IPS-18c (cell line): ENCODE results near the gene LRRC10B.

Source experiments
- H3K4me3 ChIP-seq: 2 replicates; pipeline ENCODE4 v1.7.0; 2013; ENCODE audit warnings: low read depth, mild to moderate bottlenecking, low read length, moderate library complexity; ENCODE audit not compliant: insufficient read depth
- H3K9me3 ChIP-seq: one replicate; pipeline ENCODE4 v1.6.1; 2013; ENCODE audit warnings: mild to moderate bottlenecking, low read length, moderate library complexity; ENCODE audit not compliant: control insufficient read depth, insufficient read depth

Gene LRRC10B

DNA sequence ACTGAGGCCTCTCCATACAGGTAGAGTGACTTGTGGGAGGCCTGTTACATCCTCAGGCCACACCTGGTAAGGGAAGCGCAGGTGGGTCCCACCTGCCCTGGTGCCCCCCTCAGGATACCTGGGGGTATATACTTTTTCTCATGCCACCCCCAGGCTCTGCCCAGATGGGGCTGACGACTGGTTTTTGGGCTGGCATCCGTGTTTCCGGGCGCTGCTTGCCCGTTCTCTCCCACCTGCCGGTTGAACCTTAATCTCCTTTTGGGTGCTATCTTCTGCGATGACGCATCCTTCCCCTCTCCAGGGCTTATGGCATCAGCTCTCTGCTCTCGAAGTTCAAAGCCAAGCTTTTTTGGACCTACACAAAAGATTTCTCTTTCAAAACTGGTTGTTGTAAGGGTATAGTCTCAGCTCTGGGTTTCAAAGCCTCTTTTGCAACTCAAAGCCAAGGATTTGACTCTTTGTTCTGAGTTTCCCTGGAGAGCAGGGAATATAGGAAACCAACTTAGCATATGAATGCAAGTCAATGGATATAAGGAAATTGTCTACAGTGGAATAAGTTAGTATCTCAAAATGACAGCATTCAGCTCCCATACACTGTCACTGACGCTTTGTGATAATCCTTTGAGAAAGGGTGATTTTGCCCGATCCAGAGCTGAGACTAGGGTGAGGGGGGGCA, 8.6 kb upstream of the LRRC10B start:
- Histone ChIP-seq H3K4me3 (no peak overlapping the region), H3K9me3 (no peaks in the 10 kb centered on the region)

DNA sequence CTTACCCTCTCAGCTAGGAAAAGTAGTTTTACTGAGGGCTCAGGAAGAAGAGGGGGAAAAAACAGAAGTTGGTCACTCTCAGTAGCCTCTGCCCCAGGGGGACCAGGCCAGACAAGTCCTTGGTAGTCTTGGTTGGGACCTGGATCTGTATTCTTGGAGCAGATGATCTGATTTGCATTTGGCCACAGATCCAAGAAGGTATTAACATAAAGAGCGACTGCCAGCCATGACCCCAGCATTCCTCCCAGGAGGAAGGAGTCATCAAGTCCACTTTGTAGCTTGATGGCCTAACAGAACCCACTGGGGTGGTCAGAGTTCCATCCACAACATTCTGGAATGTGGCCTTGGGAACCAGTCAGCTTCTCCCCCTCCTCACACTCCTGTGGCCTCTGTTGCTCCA, 6.0 kb upstream of the LRRC10B start:
- Histone ChIP-seq H3K9me3 (no peaks in the 10 kb centered on the region), H3K4me3 (no peak overlapping the region)

DNA sequence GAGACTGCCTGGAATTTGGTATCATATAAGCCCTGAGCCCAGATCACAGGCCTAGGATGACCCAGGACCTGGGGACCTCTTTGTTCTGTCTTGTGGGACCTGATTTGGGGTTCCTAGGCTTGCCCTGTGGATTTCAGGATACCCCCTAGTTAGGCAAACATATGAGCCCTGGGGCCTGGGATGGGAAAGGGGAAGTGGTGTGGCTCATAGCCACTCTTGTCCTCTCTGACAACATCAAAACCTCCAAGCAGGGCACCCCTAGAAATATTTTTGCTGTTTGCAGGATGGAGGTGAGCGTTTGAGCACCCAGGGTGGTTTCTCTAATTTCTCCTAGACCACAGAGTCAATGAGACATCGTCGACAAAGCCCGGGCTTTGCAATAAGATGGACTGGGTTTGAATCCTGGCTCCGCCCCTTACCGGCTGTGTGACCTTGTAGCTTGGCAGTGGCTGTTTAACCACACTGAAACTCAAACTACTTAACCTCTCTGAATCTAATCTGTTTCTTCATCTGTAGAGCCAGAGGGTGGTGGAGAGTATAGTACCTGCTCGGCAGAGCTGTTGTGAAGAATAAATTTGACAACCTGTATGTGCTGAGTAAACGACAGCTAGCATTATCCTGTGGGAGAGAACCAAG, 5.3 kb upstream of the LRRC10B start:
- H3K4me3 ChIP-seq: no peak overlapping the region

DNA sequence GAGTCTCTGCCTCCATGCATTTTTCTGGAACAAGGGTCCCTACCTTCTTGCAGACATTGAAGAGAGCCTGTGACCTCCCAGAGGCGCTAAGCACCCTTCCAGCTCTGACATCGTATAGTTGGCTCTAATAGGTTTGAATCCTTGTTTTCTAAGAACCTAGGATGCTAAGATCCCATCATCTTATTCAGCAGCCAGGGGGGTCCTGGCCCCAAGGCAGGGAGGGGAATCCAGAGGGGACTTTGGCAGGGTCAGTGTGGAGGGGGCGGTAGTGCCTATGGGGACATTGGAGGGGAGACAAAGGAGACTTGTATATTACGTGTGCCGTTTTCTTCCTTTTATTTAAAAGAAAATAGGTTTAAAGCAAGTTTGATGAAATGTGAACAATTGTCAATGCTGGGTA, 3.4 kb upstream of the LRRC10B start:
- Histone ChIP-seq H3K4me3 (no peak overlapping the region), H3K9me3 (no peaks in the 10 kb centered on the region)

More for the DNA sequence above, 5.3 kb upstream of the LRRC10B start:
- H3K9me3 ChIP-seq: no peaks in the 10 kb centered on the region

DNA sequence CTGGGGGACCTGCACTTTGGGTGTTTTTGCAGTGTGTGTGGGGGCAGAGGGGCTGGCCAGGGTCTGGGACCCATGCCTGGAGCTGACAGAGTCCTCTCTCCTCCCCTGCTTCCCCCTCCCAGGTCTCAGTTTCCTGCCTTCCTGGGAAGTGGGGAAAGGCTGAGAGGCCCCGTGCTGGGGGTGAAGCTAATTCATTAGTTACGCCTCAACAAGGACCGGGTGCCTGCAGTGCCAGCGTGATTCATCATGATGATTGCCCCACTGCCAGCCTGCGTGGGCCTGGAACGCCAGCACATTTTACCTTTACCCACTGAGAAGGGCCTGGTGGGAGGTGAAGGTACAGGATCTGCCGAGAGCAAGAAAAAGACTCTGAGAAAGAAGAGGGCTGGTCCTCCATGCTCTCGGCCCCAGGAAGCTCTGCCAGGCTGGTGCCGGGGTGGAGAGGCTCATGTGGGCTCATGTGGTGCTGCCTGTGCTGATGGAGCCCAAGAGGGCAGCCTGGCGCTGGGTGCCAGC, 2.9 kb upstream of the LRRC10B start:
- Histone ChIP-seq H3K4me3 (no peak overlapping the region), H3K9me3 (no peaks in the 10 kb centered on the region)

DNA sequence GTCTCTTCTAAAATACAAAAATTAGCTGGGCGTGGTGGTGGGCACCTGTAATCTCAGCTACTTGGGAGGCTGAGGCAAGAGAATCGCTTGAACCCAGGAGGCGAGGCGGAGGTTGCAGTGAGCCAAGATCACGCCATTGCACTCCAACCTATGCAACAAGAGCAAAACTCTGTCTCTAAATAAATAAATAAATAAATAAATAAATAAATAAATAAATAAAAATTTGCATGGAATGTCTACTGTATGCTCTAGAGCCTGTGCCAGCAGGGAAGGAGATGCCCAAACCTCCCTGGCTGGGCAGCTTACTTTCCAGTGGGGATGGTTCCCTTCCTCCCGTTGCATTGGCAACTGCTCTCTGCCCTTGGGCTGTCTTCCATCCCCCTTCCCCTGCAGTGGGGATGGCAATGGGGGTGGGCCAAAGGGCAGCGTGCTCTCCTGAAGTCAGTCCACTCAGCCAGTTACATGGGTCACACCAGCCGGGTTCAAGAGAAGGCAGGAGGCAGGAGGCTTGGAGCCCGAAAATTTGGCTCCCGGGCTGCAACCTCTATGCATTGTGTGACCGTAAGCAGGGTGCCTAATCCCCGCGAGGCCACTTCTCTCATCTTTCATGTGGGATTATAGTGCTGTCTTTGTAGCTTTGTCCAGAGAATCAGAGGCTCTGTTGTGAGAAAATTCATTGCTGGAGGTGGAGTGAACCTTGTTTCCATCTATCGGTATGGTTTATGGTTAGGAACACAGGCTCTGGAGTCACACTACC, 1.4 kb upstream of the LRRC10B start:
- Histone ChIP-seq H3K9me3 (no peaks in the 10 kb centered on the region), H3K4me3 (peak overlapping the region; percentile 35; the same call in 1 of the 2 replicates)

DNA sequence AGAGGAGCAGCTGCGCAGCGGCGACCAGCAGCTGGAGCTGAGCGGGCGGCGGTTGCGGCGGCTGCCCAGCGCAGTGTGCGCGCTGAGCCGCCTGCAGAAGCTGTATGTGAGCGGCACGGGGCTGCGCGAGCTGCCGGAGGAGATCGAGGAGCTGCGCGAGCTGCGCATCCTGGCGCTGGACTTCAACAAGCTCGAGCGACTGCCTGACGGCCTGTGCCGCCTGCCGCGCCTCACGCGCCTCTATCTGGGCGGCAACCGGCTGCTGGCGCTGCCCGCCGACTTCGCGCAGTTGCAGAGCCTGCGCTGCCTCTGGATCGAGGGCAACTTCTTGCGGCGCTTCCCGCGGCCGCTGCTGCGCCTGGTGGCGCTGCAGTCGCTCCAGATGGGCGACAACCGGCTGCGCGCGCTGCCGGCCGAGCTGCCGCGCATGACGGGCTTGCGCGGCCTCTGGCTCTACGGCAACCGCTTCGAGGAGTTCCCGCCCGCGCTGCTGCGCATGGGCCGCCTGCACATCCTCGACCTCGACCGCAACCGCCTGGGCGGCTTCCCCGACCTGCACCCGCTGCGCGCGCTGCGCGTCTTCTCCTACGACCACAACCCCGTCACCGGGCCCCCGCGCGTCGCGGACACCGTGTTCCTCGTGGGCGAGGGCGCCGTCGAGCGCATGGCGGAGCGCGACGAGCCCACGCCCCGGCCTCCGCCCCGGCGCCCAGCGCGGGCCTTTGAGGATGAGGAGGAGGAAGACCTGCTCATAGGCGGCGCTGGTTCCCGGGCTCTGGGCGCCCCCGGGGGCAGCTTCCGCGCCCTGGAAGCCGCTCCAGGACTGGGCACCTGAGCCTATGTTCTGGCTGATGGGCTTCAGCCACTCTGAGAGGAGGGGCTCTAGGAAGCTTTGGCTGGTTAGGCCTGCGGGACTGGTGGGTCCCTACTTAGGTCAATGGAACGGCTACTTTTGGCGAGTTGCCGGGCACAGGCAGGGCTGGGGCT, 787 bp downstream of the LRRC10B start:
- Histone ChIP-seq H3K9me3 (no peaks in the 10 kb centered on the region), H3K4me3 (peak overlapping the region; percentile 31)

DNA sequence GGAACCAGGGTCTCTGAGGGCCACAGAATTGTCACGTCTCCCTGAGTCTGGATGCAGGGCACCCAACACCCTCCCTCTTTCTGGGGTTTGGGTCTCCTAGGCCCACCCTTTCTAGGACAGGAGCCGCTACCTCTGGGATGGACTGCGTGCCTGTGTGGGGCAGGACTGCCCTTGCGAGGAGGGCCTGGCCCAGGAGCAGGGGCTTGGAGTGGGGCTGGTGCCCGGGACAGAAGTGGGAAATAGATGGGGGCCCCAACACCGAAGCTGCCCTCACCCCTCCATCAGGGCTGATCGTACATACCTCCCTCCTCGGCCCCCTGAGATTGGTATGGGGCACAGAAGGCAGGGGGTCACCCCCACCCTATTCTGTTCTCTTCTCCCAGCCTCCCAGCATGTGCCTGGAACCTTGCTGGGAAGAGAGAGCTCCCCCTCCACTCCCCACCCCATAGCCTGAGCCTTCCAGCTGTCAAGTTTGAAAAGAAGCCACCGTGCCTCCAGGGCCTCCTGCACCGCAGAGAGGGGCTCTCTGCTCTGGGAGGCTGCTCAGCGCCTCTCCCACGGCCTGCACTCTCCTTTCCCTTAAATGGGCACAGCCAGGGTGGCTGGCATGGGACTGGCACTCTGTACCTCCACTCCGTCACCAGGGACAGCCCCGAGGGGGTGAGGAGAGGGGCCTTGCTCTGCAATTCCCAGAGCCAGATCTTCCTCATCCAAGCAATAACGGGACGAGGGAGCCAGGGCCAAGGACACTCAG, 1.8 kb downstream of the LRRC10B start:
- no peak overlapping the region for H3K4me3 ChIP-seq

DNA sequence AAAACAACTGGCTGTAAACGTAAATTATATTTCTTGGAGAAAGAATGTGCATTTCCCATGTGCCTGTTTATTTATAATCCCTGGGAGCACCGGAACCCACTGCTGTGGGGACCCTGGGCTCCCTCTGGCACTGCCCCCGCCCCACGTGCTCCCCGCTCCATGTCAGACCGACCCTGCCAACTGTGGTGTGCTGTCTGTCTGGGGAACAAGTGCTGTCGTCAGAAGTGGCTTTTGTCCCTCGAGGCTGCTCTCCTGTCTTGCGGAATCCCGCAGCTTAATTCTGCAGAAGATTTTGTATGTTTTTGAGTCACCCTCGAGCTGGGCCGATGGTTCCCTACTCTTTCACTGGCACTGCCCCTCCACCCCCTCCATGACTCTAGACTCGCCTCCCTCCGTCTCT, 2.4 kb downstream of the LRRC10B start:
- Histone ChIP-seq H3K9me3 (no peaks in the 10 kb centered on the region), H3K4me3 (no peak overlapping the region)

More for the DNA sequence above, 1.8 kb downstream of the LRRC10B start:
- H3K9me3 ChIP-seq: no peaks in the 10 kb centered on the region

DNA sequence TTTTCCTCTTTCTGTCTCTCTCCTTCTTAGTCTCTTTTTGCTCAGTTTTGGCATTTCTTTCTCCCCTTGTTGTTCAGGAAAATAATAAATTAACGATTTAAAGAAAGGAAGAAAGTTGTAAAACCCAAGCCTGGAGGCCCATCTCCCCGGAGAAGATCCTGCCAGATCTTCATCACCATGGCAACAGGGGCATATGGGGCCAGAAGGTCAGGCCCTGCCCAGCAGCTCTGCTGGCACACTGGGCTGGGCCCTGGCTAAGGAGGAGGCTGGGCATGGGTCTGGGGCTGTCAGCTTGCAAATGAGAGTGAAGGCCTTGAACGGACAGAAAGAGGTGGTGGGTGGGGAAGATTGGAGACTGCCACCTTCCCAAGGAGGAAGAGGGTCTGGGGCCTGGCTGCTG, 2.8 kb downstream of the LRRC10B start:
- Histone ChIP-seq H3K9me3 (no peaks in the 10 kb centered on the region), H3K4me3 (no peak overlapping the region)

DNA sequence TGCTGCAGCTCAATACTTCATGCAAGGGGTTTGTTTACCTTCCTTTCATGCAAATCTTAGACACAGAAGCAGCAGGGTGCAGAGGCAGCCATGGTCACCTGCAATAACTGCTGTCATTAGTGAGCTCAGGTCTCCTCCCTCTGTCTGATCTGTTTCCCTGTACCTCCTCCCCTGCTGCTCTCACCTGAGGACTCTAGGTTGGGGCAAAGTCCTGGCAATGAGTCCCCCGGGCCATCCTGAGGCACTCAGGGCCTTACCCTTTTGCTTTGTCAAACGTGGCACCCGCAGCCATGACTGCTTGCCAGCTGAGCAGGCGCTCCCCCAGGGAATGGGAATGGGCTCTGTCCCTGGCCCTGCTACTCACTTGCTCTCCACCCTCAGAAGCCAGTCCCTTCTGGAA, 3.9 kb downstream of the LRRC10B start:
- H3K9me3 ChIP-seq: no peaks in the 10 kb centered on the region
- H3K4me3 ChIP-seq: no peak overlapping the region

DNA sequence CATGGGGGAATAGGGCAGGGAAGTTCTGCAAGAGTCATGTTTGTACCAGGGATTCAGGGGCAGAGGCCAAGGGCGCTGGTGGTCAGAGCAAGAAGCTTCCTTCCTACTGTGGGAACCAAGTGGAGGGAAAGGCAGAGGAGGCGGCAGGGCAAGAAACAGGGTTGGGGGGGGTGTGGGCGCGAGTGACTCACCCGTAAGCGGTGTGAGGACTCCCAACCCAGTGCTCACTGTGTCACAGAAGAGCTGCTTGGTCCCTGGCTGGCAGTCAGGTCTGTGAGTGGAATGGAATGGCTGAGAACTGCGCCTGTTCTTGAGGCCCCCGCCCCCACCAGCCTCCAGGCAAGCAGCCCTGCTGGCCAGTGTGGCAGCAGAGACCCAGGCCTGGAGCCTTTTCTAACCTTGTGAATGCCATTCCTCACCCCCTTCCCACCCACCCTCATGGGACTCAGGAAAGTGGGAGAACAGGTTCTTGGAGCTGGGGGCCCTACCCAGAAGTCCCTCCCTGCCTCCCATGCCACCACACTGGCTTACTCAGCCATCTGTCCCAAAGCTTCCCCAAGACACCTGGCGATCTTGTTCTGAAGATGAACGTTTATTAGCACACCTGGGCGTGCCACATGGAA, 4.7 kb downstream of the LRRC10B start:
- H3K9me3 ChIP-seq: no peaks in the 10 kb centered on the region
- no peak overlapping the region for H3K4me3 ChIP-seq

DNA sequence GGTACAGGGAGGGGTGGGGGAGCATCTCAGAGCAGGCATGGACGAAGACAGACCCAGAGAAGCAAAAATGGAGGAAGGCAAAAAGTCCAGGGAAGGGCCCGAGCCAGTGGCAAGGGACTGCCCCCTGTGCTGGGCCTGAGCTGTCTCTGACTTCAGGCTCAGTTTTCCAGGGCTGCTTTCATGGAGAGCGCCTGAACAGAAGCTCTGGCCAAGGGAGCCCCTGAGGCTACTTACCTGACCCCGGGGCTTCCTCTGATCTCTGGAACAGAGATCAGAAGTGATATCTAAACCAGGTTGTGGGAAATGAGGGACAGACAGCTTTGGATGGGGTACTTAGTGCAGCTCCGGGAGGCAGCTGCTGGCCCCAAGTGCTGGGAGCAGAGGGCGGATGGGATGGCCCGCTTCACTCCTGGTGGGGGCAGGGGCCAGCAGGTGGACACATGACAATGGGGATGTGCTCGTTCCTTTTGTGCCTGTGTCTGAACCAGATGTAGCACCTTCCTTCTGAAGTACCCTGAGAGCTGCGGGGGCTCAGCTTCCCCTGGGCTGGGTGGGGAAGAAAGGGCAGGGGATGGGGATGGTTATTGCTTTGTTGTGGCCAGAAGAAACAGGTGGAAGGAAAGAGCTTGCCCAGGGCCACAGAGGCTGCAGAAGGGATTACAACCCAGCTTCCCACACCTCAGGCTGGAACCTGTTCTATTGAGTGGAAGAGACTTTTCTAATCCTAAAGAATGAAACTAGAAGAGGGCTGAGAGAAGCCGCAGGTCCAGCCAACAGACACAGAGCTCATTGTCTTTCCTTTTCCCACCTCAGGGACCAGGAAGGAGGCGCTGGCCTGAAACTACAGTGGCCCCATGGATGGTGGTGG, 5.7 kb downstream of the LRRC10B start:
- Histone ChIP-seq H3K4me3 (no peak overlapping the region), H3K9me3 (no peaks in the 10 kb centered on the region)

DNA sequence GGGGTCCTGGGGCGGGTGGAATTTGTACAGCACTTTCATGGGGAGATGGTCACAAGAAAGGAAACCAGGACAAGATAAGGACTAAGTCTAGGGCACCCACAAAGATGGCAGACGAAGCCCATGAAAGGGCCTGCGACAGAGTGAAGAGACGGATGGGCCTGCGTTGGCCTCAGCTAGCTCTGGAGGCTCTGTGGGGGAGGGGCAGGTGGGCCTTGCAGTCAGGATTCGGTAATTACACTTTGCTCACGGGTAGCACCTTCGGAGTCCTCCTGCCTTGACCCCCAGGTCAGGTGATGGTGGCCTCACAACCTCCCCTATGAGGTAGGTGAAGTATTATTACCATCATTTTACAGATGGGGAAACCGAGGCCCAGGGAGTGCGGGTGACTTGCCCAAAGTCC, 7.1 kb downstream of the LRRC10B start:
- Histone ChIP-seq H3K4me3 (no peak overlapping the region), H3K9me3 (no peaks in the 10 kb centered on the region)

DNA sequence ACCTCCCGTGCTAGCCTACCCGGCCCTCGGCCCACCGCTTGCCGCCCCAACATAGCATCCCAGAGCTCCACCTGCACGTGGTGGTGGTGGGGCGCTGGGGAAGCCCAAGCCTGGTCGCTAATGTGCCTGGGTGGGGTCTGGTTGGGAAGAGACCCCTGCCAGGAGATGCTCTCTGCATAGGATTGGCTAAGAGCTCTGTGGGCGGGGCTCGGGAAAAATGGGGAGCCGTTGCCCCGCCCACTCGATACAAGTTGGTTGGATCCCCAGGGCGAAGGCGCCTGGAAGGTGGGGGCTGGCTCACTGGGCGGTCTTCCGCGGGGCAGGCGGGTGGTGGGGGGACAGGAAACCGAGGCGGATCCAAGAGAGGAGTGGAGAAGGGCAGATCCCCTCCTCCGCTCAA, 7.6 kb downstream of the LRRC10B start:
- Histone ChIP-seq H3K4me3 (no peak overlapping the region), H3K9me3 (no peaks in the 10 kb centered on the region)
